HG02610 (cell line): Measurements from ENCODE around the gene CISD2.
"Not testable (repeated sequence)": the region's sequence is repeated elsewhere in the genome, so short reads cannot be mapped to it uniquely, and the experiment has no call there.

ENCODE experiments used
- ATAC-seq: cut with Tn5 transposase; IDR thresholded peaks from one replicate; pipeline ENCODE4 v1.9.1; 2021; ENCODE audit warnings: mild to moderate bottlenecking, moderate library complexity; ENCODE audit not compliant: unreplicated experiment

Gene CISD2

GRCh38 chr4:102901804-102902203 is 33.0 kb downstream of the CISD2 start:
- ATAC-seq, result no peak

- ATAC-seq, result no peak
These were observed 50.1 kb downstream of the CISD2 start for GRCh38 chr4:102918859-102919258.

- ATAC-seq, result not testable (repeated sequence)
These were observed 50.9 kb downstream of the CISD2 start for GRCh38 chr4:102919697-102920096.

GRCh38 chr4:102935716-102936115 is 66.9 kb downstream of the CISD2 start:
- no peak for ATAC-seq

GRCh38 chr4:102938063-102938462 is 69.3 kb downstream of the CISD2 start:
- not testable (repeated sequence) for ATAC-seq
